Ovary (tissue), 9 donors: Measurements from ENCODE around the gene RNASE13. TPM values are rescaled to one million over a fixed set of nuclear protein-coding genes. Genes with fewer than 3 reads are reported as not detected.

Source experiments
- DNase-seq, 5 donors: peaks; one replicate each; pipeline ENCODE4 v3.0.0-alpha.2; 2019 to 2020
- H3K27ac ChIP-seq, 2 donors: fragments of 200-600 bp; one replicate each; pipeline versions ENCODE4 v1.5.1 to v1.8.0; 2019 to 2022
- H3K27me3 ChIP-seq: fragments of 200-600 bp; one replicate; pipeline ENCODE4 v1.8.0; 2022
- H3K36me3 ChIP-seq: fragments of 200-600 bp; sonication (generic); one replicate; pipeline ENCODE4 v1.5.1; 2019
- H3K4me1 ChIP-seq: one replicate; pipeline ENCODE4 v1.8.1; 2013; ENCODE audit warnings: mild to moderate bottlenecking, moderate library complexity; ENCODE audit not compliant: insufficient read depth
- H3K4me3 ChIP-seq: fragments of 200-600 bp; sonication (generic); one replicate; pipeline ENCODE4 v1.5.1; 2017
- H3K9me3 ChIP-seq, 2 donors: fragments of 200-600 bp in 1 of 2; sonication (generic) in 1 of 2; one replicate each; pipeline versions ENCODE4 v1.5.1 to v1.8.1; 2013 to 2019; ENCODE audit warnings: mild to moderate bottlenecking in 1 of 2, moderate library complexity in 1 of 2
- CTCF ChIP-seq, 3 donors: fragments of 450-650 bp in 2 of 3; fragments of 200-600 bp in 1 of 3; IDR thresholded peaks; one replicate each; pipeline versions ENCODE4 v1.5.1 to v1.8.0; 2016 to 2022; ENCODE audit warnings: antibody characterized with exemption in 3 of 3, mild to moderate bottlenecking in 1 of 3
- EP300 ChIP-seq: sonication (generic); formaldehyde crosslinking; IDR thresholded peaks from one replicate; pipeline ENCODE4 v1.6.1; 2017; ENCODE audit warnings: antibody characterized with exemption
- POLR2A ChIP-seq: fragments of 450-650 bp; IDR thresholded peaks from one replicate; pipeline ENCODE4 v1.6.1; 2017; ENCODE audit warnings: antibody characterized with exemption, mild to moderate bottlenecking, moderate library complexity
- WGBS, 3 donors: extraction: QIAGEN DNeasy Blood & Tissue Kit in 1 of 3; methylation state at CpG; one replicate each; pipeline versions ENCODE4 v1.1.5 to v1.1.7; 2013 to 2017; 5-methylcytosine and 5-hydroxymethylcytosine counted together
- intact Hi-C, 4 donors: fragments of 100-400 bp; cut with DNase I; formaldehyde crosslinking; loops; one replicate each; pipeline versions ENCODE4 v1.11.0 to v1.15.1; 2022 to 2023
- polyA plus RNA-seq, 2 donors: library from polyadenylated mRNA; stranded (reverse); fragments of 200-250 nt in 1 of 2; fragments of 350-450 nt in 1 of 2; fragmentation: Illumina TruSeq in 1 of 2; extraction: RNeasy Lipid Tissue Mini Kit (QIAGEN cat#74804) in 1 of 2; gene quantifications; one replicate each; pipeline ENCODE4 v1.2.3, GENCODE V29; 2013 to 2014
- total RNA-seq, 7 donors: library from RNA; depleted of rRNA in 2 of 7; stranded (reverse); fragments of >200 nt in 2 of 7; fragmentation: NEBNext Ultra II Directional in 3 of 7; extraction: Animal tissue kit (Norgen Biotek cat#: 25700) in 3 of 7; gene quantifications; one replicate each; pipeline versions ENCODE4 v1.1.0 to v1.2.4, GENCODE V29; 2016 to 2023
- donor health status: DM: no; HTN: no; CAD: no; lungs with moderate emphysema.
- donor health status: DM: no; HTN: no; CAD: no.
- donor health status: Bipolar disorder and iron deficiency.
- donor health status: DM: yes; HTN: yes; CAD: no.
- donor health status: DM: no; HTN: no; CAD: no.
- donor health status: DM: yes; HTN: yes; CAD: no.

RNASE13 gene
- total and polyA plus RNA-seq, 9 donors, result not detected

DNA sequence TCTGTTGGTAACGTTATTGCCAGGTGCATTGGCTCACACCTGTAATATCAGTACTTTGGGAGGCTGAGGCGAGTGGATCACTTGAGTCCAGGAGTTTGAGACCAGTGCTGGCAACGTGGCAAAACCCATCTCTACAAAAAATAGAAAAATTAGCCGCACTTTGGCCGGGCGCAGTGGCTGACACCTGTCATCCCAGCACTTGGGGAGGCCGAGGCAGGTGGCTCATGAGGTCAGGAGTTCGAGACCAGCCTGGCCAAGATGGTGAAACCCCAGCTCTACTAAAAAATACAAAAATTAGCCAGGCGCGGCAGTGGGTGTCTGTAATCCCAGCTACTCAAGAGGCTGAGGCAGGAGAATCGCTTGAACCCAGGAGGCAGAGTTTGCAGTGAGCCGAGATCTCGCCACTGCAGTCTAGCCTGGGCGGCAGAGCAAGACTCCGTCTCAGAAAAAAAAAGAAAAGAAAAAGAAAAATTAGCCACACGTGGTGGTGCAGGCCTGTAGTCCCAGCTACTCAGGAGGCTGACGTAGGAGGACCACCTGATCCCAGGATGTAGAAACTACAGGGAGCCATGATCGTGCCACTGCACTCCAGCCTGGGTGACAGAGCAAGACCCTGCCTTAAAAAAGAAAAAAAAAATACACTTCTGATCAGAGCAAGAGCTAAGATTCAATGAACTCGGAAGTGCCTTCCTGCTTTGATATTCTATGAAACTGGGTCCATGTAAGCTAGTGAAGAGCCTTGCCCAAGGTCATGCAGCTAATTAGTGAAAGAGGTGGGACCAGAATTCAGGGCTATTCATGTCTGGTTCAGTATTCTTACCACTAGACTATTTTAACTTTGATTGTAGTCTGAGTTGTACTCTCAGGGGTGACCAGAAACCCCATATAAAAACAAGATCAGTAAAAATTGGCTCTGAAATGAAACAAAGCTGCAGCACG is 18.8 kb upstream of the RNASE13 start:
- Histone ChIP-seq H3K27ac (no peak overlapping the region), H3K27me3 (no peaks in the 10 kb centered on the region), H3K36me3 (no peaks in the 10 kb centered on the region), H3K4me1 (no peaks in the 10 kb centered on the region), H3K9me3 (no peaks in the 10 kb centered on the region), H3K4me3 (no peak overlapping the region)
- TF ChIP-seq EP300 (no peak), POLR2A (no peak), CTCF (IDR thresholded peaks at IDR 0.05) (no peak)
- intact Hi-C loops, result no loop called here
- DNase-seq, result no peak
- 83 to 87% (median 85%) methylated on average over 20 of the region's 20 CpGs for WGBS, 3 donors

DNA sequence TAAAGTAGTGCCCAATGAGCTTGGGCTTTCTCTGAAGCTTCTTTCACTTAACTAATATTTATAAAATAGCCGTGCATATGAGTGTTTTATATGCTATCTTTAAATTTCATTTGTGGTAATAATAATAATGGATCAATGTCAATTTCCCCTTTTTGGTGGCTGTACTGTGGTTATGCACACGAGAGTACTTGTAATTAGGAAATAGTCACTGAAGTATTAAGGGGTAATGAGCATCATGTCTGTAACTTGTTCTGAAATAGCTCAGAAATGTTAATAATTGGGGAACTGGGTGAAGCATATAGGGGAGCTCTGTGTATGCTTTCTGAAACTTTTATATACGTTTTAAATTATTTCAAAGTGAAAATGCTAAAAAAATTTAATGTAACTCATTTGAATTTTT is 16.0 kb upstream of the RNASE13 start:
- no peak for TF ChIP-seq CTCF (IDR thresholded peaks at IDR 0.05)
- TF ChIP-seq POLR2A, result no peak
- TF ChIP-seq EP300, result no peak
- Histone ChIP-seq H3K4me1 (peaks cover 3% of the 10 kb centered on the region), H3K27ac (no peak overlapping the region), H3K27me3 (no peaks in the 10 kb centered on the region), H3K9me3 (no peaks in the 10 kb centered on the region), H3K4me3 (no peak overlapping the region), H3K36me3 (no peaks in the 10 kb centered on the region)
- intact Hi-C loops, result no loop called here
- WGBS, 3 donors, result 70 to 80% (median 76%) methylated on average over 3 of the region's 3 CpGs
- DNase-seq, result no peak

- Histone ChIP-seq H3K27me3 (no peaks in the 10 kb centered on the region), H3K36me3 (no peaks in the 10 kb centered on the region), H3K4me1 (peaks cover 3% of the 10 kb centered on the region), H3K9me3 (no peaks in the 10 kb centered on the region), H3K4me3 (no peak overlapping the region), H3K27ac (no peak overlapping the region)
- no peak for DNase-seq
- TF ChIP-seq EP300, result no peak
- no peak for TF ChIP-seq POLR2A
- TF ChIP-seq CTCF (IDR thresholded peaks at IDR 0.05), result no peak
- 42 to 52% (median 45%) methylated on average over 3 of the region's 3 CpGs for WGBS, 3 donors
- intact Hi-C loops, result loop anchor here in 1 of 4 donors (10.0 kb wide), 1 partner anchor 54 kb away; the partner anchor contains the start of gene SLC39A2
Measured at GRCh38 chr14:21049271-21049673, 14.7 kb upstream of the RNASE13 start.

DNA sequence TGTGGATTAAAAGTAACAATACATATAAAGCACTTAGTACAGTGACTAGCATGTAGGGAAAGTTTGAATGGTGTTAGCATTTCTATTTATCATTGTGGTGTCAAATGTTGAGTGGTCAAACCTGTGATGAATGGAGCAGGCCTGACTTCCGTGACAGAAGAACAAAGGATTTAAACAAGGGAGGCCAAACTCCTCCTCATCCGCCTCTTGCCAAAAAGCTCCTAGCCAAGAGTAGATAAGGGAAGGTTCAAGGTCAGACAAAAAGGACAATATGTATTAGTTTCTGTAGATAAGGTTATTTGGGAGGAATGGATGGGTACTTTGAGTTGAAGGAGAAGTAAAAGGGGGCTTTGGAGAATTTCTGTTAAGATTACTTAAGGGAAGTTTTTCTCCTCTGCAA is 14.0 kb upstream of the RNASE13 start:
- Histone ChIP-seq H3K9me3 (no peaks in the 10 kb centered on the region), H3K36me3 (no peaks in the 10 kb centered on the region), H3K27me3 (no peaks in the 10 kb centered on the region), H3K4me3 (no peak overlapping the region), H3K4me1 (peaks cover 3% of the 10 kb centered on the region), H3K27ac (no peak overlapping the region)
- no peak for TF ChIP-seq CTCF (IDR thresholded peaks at IDR 0.05)
- TF ChIP-seq POLR2A, result no peak
- TF ChIP-seq EP300, result no peak
- intact Hi-C loops, result loop anchor here in 1 of 4 donors (10.0 kb wide), 1 partner anchor 54 kb away; the partner anchor contains the start of gene SLC39A2
- DNase-seq, result no peak
- WGBS, 3 donors, result 41 to 47% (median 45%) methylated on average over 2 of the region's 2 CpGs
